MM.1S (cell line): ENCODE measurements around the gene CADM3.

Source experiments
- EZH2phosphoT487 ChIP-seq: fragments of 300-600 bp; sonication (generic); IDR thresholded peaks from 2 replicates; pipeline ENCODE4 v1.6.1; 2018; ENCODE audit warnings: antibody characterized with exemption, low read length
- TF ChIP-seq, protein P1 (sequence below): fragments of 300-600 bp; sonication (generic); IDR thresholded peaks from 2 replicates; pipeline ENCODE4 v1.5.1; 2016; ENCODE audit warnings: antibody characterized with exemption, low read length, mixed read lengths

DNA sequence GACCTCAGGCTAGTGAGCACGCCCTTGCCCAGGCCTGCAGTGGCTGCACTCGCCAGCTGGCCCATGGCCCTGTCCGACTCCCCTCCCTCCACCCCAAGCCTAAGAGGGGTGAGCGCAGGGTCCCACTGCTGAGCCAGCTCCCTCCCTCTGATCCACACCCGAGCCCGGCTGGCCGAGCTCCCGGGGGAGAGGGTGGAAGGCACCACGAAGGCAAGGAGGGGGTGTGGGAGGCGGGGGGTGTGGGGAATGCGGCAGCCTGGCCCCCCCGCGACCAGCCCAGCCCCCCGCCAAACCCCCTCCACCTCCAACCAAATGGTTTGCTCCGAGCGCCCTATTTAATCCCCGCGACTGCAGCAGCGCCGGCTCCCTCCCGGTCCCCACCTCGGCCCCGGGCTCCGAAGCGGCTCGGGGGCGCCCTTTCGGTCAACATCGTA is at the start of gene CADM3:
- TF ChIP-seq, protein P1, sequence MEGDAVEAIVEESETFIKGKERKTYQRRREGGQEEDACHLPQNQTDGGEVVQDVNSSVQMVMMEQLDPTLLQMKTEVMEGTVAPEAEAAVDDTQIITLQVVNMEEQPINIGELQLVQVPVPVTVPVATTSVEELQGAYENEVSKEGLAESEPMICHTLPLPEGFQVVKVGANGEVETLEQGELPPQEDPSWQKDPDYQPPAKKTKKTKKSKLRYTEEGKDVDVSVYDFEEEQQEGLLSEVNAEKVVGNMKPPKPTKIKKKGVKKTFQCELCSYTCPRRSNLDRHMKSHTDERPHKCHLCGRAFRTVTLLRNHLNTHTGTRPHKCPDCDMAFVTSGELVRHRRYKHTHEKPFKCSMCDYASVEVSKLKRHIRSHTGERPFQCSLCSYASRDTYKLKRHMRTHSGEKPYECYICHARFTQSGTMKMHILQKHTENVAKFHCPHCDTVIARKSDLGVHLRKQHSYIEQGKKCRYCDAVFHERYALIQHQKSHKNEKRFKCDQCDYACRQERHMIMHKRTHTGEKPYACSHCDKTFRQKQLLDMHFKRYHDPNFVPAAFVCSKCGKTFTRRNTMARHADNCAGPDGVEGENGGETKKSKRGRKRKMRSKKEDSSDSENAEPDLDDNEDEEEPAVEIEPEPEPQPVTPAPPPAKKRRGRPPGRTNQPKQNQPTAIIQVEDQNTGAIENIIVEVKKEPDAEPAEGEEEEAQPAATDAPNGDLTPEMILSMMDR: no peak
- TF ChIP-seq EZH2phosphoT487: no peak
